ENCODE results near the gene KCNF1. TPM values are rescaled to one million over a fixed set of nuclear protein-coding genes. Genes with fewer than 3 reads are reported as not detected.

KCNF1 gene
- total and polyA plus RNA-seq, 2 of the 8 experiments (the other 6 are each of a cell fraction or from before 2014, with no cell fraction given): 0.48 to 1.5 TPM

DNA sequence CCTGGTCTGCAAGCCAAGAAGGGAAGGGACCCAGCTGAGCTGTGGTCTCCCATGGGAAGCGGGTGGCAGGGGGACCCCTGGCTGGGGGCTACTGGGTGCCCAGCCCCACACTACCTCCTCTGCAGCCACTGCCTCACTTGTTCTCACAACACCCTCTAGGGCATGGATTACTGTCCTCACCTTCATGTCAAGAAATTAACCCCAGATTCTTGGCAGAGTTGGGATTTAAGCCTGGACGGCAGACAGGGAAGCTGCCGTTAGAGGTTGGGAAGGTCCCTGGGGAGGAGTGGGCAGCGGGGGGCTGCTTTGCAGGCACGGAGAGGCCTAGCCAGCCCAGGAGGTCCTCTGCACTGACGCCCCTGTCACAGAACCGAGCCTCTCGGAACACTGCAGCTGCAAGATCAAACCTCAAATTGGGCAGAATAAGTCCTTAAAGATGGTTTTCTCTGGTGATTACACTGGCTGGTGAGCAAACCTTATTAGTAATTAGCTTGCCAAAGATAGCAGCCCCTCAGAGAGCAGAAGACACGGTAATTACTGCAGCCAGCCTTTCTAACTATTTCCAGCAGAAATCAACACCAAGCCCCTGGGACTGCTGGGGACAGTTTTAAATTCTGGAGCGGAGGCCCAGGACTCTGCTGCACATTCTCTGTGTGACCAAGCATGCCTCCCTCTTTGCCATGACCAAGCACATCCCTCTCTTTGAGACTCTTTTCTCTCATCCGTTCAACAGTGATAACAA lies 35.9 kb downstream of the KCNF1 start (continued):
- TF ChIP-seq, protein P1, sequence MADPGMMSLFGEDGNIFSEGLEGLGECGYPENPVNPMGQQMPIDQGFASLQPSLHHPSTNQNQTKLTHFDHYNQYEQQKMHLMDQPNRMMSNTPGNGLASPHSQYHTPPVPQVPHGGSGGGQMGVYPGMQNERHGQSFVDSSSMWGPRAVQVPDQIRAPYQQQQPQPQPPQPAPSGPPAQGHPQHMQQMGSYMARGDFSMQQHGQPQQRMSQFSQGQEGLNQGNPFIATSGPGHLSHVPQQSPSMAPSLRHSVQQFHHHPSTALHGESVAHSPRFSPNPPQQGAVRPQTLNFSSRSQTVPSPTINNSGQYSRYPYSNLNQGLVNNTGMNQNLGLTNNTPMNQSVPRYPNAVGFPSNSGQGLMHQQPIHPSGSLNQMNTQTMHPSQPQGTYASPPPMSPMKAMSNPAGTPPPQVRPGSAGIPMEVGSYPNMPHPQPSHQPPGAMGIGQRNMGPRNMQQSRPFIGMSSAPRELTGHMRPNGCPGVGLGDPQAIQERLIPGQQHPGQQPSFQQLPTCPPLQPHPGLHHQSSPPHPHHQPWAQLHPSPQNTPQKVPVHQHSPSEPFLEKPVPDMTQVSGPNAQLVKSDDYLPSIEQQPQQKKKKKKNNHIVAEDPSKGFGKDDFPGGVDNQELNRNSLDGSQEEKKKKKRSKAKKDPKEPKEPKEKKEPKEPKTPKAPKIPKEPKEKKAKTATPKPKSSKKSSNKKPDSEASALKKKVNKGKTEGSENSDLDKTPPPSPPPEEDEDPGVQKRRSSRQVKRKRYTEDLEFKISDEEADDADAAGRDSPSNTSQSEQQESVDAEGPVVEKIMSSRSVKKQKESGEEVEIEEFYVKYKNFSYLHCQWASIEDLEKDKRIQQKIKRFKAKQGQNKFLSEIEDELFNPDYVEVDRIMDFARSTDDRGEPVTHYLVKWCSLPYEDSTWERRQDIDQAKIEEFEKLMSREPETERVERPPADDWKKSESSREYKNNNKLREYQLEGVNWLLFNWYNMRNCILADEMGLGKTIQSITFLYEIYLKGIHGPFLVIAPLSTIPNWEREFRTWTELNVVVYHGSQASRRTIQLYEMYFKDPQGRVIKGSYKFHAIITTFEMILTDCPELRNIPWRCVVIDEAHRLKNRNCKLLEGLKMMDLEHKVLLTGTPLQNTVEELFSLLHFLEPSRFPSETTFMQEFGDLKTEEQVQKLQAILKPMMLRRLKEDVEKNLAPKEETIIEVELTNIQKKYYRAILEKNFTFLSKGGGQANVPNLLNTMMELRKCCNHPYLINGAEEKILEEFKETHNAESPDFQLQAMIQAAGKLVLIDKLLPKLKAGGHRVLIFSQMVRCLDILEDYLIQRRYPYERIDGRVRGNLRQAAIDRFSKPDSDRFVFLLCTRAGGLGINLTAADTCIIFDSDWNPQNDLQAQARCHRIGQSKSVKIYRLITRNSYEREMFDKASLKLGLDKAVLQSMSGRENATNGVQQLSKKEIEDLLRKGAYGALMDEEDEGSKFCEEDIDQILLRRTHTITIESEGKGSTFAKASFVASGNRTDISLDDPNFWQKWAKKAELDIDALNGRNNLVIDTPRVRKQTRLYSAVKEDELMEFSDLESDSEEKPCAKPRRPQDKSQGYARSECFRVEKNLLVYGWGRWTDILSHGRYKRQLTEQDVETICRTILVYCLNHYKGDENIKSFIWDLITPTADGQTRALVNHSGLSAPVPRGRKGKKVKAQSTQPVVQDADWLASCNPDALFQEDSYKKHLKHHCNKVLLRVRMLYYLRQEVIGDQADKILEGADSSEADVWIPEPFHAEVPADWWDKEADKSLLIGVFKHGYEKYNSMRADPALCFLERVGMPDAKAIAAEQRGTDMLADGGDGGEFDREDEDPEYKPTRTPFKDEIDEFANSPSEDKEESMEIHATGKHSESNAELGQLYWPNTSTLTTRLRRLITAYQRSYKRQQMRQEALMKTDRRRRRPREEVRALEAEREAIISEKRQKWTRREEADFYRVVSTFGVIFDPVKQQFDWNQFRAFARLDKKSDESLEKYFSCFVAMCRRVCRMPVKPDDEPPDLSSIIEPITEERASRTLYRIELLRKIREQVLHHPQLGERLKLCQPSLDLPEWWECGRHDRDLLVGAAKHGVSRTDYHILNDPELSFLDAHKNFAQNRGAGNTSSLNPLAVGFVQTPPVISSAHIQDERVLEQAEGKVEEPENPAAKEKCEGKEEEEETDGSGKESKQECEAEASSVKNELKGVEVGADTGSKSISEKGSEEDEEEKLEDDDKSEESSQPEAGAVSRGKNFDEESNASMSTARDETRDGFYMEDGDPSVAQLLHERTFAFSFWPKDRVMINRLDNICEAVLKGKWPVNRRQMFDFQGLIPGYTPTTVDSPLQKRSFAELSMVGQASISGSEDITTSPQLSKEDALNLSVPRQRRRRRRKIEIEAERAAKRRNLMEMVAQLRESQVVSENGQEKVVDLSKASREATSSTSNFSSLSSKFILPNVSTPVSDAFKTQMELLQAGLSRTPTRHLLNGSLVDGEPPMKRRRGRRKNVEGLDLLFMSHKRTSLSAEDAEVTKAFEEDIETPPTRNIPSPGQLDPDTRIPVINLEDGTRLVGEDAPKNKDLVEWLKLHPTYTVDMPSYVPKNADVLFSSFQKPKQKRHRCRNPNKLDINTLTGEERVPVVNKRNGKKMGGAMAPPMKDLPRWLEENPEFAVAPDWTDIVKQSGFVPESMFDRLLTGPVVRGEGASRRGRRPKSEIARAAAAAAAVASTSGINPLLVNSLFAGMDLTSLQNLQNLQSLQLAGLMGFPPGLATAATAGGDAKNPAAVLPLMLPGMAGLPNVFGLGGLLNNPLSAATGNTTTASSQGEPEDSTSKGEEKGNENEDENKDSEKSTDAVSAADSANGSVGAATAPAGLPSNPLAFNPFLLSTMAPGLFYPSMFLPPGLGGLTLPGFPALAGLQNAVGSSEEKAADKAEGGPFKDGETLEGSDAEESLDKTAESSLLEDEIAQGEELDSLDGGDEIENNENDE (IDR thresholded peaks at IDR 0.05; ENCODE audit: insufficient replicate concordance, low read length): no peak
- no peak for TF ChIP-seq BACH1 (IDR thresholded peaks at IDR 0.05; ENCODE audit: low read length)
- TF ChIP-seq RBBP5 (IDR thresholded peaks at IDR 0.05; ENCODE audit: borderline replicate concordance, low read depth, low read length): no peak
- TF ChIP-seq JUN (IDR thresholded peaks at IDR 0.05; ENCODE audit: low read depth, low read length): no peak
- no peak for TF ChIP-seq KDM5A (IDR thresholded peaks at IDR 0.05; ENCODE audit: low read length)
- TF ChIP-seq CREB1 (IDR thresholded peaks at IDR 0.05): no peak
- no peak for TF ChIP-seq SRF (IDR thresholded peaks at IDR 0.05; ENCODE audit: low read depth, low read length)
- no peak for TF ChIP-seq YY1 (IDR thresholded peaks at IDR 0.05; ENCODE audit: low read depth, low read length)
- TF ChIP-seq RFX5 (IDR thresholded peaks at IDR 0.05; ENCODE audit: borderline replicate concordance, low read depth, low read length): no peak
- TF ChIP-seq SIRT6 (IDR thresholded peaks at IDR 0.05; ENCODE audit: low read length): no peak
- no peak for TF ChIP-seq SAP30 (IDR thresholded peaks at IDR 0.05; ENCODE audit: insufficient read depth, insufficient replicate concordance, low read length)
- no peak for TF ChIP-seq SIX5 (IDR thresholded peaks at IDR 0.05; ENCODE audit: low read depth, low read length)
